Measurements from ENCODE around the gene PDLIM4.

DNA sequence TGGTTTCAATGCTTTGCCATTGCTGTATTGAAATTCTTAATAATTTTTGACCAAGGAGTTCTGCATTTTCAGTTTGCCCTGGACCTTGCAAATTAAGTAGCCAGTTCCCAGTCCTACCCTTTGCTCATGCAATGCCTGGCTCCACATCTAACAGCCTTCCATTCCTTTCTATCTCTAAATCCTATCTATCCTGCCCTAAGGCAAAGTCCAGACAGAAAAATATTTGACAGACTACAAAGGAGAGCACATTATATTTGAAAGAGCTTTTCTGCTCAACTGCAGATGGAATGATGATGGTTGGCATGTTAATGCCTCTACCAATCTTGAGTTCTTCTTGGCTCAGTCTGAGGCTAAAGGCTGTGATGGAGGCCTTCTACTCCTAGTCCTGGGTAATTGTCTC lies 52.2 kb downstream of the PDLIM4 start:
- TF ChIP-seq, protein P1, sequence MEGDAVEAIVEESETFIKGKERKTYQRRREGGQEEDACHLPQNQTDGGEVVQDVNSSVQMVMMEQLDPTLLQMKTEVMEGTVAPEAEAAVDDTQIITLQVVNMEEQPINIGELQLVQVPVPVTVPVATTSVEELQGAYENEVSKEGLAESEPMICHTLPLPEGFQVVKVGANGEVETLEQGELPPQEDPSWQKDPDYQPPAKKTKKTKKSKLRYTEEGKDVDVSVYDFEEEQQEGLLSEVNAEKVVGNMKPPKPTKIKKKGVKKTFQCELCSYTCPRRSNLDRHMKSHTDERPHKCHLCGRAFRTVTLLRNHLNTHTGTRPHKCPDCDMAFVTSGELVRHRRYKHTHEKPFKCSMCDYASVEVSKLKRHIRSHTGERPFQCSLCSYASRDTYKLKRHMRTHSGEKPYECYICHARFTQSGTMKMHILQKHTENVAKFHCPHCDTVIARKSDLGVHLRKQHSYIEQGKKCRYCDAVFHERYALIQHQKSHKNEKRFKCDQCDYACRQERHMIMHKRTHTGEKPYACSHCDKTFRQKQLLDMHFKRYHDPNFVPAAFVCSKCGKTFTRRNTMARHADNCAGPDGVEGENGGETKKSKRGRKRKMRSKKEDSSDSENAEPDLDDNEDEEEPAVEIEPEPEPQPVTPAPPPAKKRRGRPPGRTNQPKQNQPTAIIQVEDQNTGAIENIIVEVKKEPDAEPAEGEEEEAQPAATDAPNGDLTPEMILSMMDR (IDR thresholded peaks at IDR 0.05), result no peak
- TF ChIP-seq ZFX (IDR thresholded peaks at IDR 0.05; ENCODE audit: borderline replicate concordance), result no peak

Data from 22Rv1 (cell line).